ENCODE data around the gene APCDD1L.

Gene APCDD1L

DNA sequence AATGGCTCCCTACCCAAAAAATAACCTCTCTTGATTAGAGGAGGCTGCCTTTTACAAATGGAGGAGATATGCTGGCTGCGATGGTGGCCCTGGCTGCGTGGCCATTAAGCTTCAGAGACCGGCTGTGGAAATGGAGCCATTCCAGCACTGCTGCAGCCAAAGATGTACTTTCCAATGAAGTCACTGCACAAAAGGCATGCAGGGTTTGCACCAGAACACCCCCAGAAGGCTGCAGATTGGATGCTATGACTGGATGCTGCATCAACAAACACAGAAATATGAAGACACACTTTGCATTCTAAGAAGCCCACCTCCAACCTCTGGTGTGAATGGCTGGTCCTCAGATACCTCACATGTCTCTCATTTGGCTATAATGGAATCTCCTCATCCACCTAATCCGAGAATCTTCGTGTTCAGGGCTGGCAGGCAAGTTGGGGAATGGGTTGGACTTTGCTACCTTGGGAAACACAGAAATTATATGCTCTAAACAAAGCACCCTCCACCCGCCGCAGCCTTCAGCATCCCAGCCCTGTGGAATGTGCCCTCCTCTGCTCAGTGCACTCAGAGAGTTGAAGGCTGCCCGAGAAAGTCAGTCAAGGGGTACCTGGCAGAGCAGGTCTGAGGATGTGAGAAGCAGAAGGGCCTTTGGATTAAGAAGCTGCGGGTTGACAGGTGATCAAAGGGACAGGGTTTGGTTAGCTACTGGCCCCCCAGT is 35.3 kb downstream of the APCDD1L start:
- Mint-ChIP-seq H3K4me1 (peaks cover 3% of the 10 kb centered on the region), H3K27me3 (peaks cover 24% of the 10 kb centered on the region), H3K4me3 (no peak overlapping the region), H3K36me3 (no peaks in the 10 kb centered on the region), H3K9me3 (no peaks in the 10 kb centered on the region), H3K27ac (no peak overlapping the region)
- no peak for DNase-seq
- CTCF ChIA-PET = interaction anchor here (1.1 to 2.2 kb wide), 2 partner anchors 123 to 359 kb away, joined by 3 to 14 read pairs; no protein-coding TSS in a partner anchor

GRCh38 chr20:58478141-58478805 is 36.9 kb downstream of the APCDD1L start:
- H3K9me3 Mint-ChIP-seq = no peaks in the 10 kb centered on the region
- DNase-seq = no peak
- H3K4me1 Mint-ChIP-seq = peaks cover 3% of the 10 kb centered on the region
- CTCF ChIA-PET = no interaction called here
- no peak overlapping the region for H3K4me3 Mint-ChIP-seq
- no peak overlapping the region for H3K27ac Mint-ChIP-seq
- H3K36me3 Mint-ChIP-seq = no peaks in the 10 kb centered on the region
- peaks cover 20% of the 10 kb centered on the region for H3K27me3 Mint-ChIP-seq

DNA sequence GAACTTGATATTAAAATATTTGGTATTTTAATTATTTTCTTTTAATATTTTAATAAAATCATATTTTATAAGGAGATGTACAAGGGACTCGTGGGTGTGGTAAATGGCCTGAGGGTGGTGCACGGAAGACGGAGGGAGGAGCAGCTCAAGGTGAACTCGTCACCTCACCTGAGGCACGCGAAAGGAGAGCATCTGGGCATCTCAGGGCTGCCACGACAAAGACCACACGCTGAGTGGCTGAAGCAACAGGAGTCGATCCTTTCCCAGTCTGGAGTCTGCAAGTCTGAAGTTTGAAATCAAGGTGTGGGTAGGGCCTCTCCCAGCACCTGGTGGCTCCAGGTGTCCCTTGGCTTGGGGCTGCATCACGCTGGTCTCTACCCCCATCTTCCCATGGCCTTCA is 39.7 kb downstream of the APCDD1L start:
- no peaks in the 10 kb centered on the region for H3K36me3 Mint-ChIP-seq
- CTCF ChIA-PET = no interaction called here
- H3K4me1 Mint-ChIP-seq = no peaks in the 10 kb centered on the region
- H3K4me3 Mint-ChIP-seq = no peak overlapping the region
- peaks cover 14% of the 10 kb centered on the region for H3K27me3 Mint-ChIP-seq
- H3K27ac Mint-ChIP-seq = no peak overlapping the region
- DNase-seq = no peak
- no peaks in the 10 kb centered on the region for H3K9me3 Mint-ChIP-seq

- Mint-ChIP-seq H3K27ac (no peak overlapping the region), H3K4me1 (no peaks in the 10 kb centered on the region), H3K27me3 (peaks cover 13% of the 10 kb centered on the region), H3K4me3 (no peak overlapping the region), H3K36me3 (no peaks in the 10 kb centered on the region), H3K9me3 (no peaks in the 10 kb centered on the region)
- DNase-seq = no peak
- CTCF ChIA-PET = no interaction called here
These were observed 41.5 kb downstream of the APCDD1L start for GRCh38 chr20:58473453-58474425.

DNA sequence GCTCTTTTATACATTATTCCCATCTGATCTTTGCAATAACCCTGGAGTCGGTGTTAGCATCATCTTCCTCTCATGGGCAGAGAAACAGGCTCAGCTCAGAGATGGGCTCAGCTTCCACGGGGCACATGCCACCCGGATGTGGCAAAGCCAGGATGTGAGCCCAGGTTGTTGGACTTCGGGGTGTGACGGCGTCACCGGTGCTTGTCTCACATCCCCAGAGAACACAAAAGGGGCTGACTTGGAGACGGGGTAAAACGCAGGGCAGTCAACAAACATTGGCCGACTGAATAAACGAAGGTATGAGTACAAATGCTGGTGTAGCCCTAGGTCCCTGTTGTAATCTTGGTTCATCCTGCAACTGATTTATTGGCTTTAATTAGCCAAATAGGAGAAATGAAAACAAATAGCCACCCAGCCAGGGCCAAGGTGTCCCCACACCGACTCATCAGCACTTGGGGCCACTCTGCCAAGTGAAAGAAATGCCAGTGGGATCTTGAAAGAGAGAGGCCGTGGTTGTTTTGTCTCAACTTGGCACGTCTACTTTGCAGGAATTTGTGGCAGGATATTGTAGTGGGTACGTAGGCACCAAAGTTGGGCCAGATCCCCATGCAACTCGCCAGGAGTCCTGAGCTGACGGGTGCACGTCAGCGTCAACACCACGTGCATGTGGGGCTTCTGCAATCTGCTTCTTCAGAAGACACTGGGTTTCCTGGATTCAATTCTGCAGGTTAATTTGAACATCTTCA is 42.8 kb downstream of the APCDD1L start:
- no peak for DNase-seq
- no peaks in the 10 kb centered on the region for H3K36me3 Mint-ChIP-seq
- no peak overlapping the region for H3K4me3 Mint-ChIP-seq
- no peaks in the 10 kb centered on the region for H3K9me3 Mint-ChIP-seq
- no peaks in the 10 kb centered on the region for H3K4me1 Mint-ChIP-seq
- no peak overlapping the region for H3K27ac Mint-ChIP-seq
- CTCF ChIA-PET = no interaction called here
- peaks cover 20% of the 10 kb centered on the region for H3K27me3 Mint-ChIP-seq

- CTCF ChIA-PET = no interaction called here
- Mint-ChIP-seq H3K4me1 (no peaks in the 10 kb centered on the region), H3K27ac (no peak overlapping the region), H3K36me3 (no peaks in the 10 kb centered on the region), H3K9me3 (no peaks in the 10 kb centered on the region), H3K4me3 (no peak overlapping the region), H3K27me3 (peaks cover 26% of the 10 kb centered on the region)
- DNase-seq = no peak
These were observed 43.7 kb downstream of the APCDD1L start for GRCh38 chr20:58471193-58472164.

- CTCF ChIA-PET = no interaction called here
- Mint-ChIP-seq H3K4me3 (no peak overlapping the region), H3K36me3 (no peaks in the 10 kb centered on the region)
These were observed 44.6 kb downstream of the APCDD1L start for GRCh38 chr20:58470336-58471192.

GRCh38 chr20:58469616-58470015 is 45.6 kb downstream of the APCDD1L start:
- no peak for DNase-seq
- no peaks in the 10 kb centered on the region for H3K9me3 Mint-ChIP-seq
- H3K27ac Mint-ChIP-seq = no peak overlapping the region
- H3K4me3 Mint-ChIP-seq = no peak overlapping the region
- peaks cover 37% of the 10 kb centered on the region for H3K27me3 Mint-ChIP-seq
- no peaks in the 10 kb centered on the region for H3K4me1 Mint-ChIP-seq
- CTCF ChIA-PET = no interaction called here
- no peaks in the 10 kb centered on the region for H3K36me3 Mint-ChIP-seq

More at GRCh38 chr20:58470336-58471192, 44.6 kb downstream of the APCDD1L start:
- no peak for DNase-seq
- H3K27ac Mint-ChIP-seq = no peak overlapping the region
- H3K9me3 Mint-ChIP-seq = no peaks in the 10 kb centered on the region
- H3K4me1 Mint-ChIP-seq = no peaks in the 10 kb centered on the region
- H3K27me3 Mint-ChIP-seq = peaks cover 33% of the 10 kb centered on the region

- DNase-seq = no peak
- Mint-ChIP-seq H3K27me3 (peaks cover 39% of the 10 kb centered on the region), H3K36me3 (no peaks in the 10 kb centered on the region), H3K27ac (no peak overlapping the region), H3K9me3 (no peaks in the 10 kb centered on the region), H3K4me1 (no peaks in the 10 kb centered on the region), H3K4me3 (no peak overlapping the region)
- CTCF ChIA-PET = no interaction called here
These were observed 47.3 kb downstream of the APCDD1L start for GRCh38 chr20:58467572-58468527.

GRCh38 chr20:58466729-58467571 is 48.2 kb downstream of the APCDD1L start:
- no peak for DNase-seq
- H3K9me3 Mint-ChIP-seq = no peaks in the 10 kb centered on the region
- H3K27ac Mint-ChIP-seq = no peak overlapping the region
- H3K27me3 Mint-ChIP-seq = peaks cover 35% of the 10 kb centered on the region
- H3K4me1 Mint-ChIP-seq = no peaks in the 10 kb centered on the region
- H3K4me3 Mint-ChIP-seq = no peak overlapping the region
- CTCF ChIA-PET = no interaction called here
- H3K36me3 Mint-ChIP-seq = no peaks in the 10 kb centered on the region

- H3K36me3 Mint-ChIP-seq = no peaks in the 10 kb centered on the region
- no peaks in the 10 kb centered on the region for H3K9me3 Mint-ChIP-seq
- CTCF ChIA-PET = no interaction called here
- H3K27ac Mint-ChIP-seq = no peak overlapping the region
- H3K4me3 Mint-ChIP-seq = no peak overlapping the region
- peaks cover 35% of the 10 kb centered on the region for H3K27me3 Mint-ChIP-seq
- no peak for DNase-seq
- H3K4me1 Mint-ChIP-seq = no peaks in the 10 kb centered on the region
These were observed 49.0 kb downstream of the APCDD1L start for GRCh38 chr20:58466095-58466708.

Measured in activated naive CD4-positive, alpha-beta T cell treated with anti-CD3 and anti-CD28 coated beads, Interleukin-2, amount 10 ng/mL, durations not matched to agents 7 days and 5 days (primary cell).